ENCODE results near the gene CORO7. TPM values are rescaled to one million over a fixed set of nuclear protein-coding genes. Genes with fewer than 3 reads are reported as not detected.
"Not testable (repeated sequence)": the region's sequence is repeated elsewhere in the genome, so short reads cannot be mapped to it uniquely, and the experiment has no call there.

The CORO7 gene
- total and polyA plus RNA-seq, 11 donors: 7.2 to 39.7 (median 10.1) TPM

- Histone ChIP-seq H3K4me3 (no peak overlapping the region), H3K4me1 (peaks cover 0 to 26% (median 13%) of the 10 kb centered on the region in 12 donors), H3K9me3 (no peaks in the 10 kb centered on the region), H3K27me3 (no peaks in the 10 kb centered on the region), H3K36me3 (peaks cover 0 to 93% (median 15%) of the 10 kb centered on the region in 9 donors), H3K27ac (no peak overlapping the region)
- ATAC-seq (no peak), DNase-seq (peak in 1 of 5 donors; percentile 43)
- TF ChIP-seq, protein P1, sequence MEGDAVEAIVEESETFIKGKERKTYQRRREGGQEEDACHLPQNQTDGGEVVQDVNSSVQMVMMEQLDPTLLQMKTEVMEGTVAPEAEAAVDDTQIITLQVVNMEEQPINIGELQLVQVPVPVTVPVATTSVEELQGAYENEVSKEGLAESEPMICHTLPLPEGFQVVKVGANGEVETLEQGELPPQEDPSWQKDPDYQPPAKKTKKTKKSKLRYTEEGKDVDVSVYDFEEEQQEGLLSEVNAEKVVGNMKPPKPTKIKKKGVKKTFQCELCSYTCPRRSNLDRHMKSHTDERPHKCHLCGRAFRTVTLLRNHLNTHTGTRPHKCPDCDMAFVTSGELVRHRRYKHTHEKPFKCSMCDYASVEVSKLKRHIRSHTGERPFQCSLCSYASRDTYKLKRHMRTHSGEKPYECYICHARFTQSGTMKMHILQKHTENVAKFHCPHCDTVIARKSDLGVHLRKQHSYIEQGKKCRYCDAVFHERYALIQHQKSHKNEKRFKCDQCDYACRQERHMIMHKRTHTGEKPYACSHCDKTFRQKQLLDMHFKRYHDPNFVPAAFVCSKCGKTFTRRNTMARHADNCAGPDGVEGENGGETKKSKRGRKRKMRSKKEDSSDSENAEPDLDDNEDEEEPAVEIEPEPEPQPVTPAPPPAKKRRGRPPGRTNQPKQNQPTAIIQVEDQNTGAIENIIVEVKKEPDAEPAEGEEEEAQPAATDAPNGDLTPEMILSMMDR (IDR thresholded peaks at IDR 0.05): no peak
- no peak for TF ChIP-seq POLR2A (IDR thresholded peaks at IDR 0.05)
- intact Hi-C loops (cut with DNase I): no loop called here
- WGBS, 4 donors: 78 to 84% (median 79%) methylated on average over 5 to 9 of the region's 9 CpGs
Observed at GRCh38 chr16:4395055-4395726, 21.2 kb downstream of the CORO7 start.

- ATAC-seq; DNase-seq; H3K9me3 ChIP-seq; intact Hi-C loops (cut with DNase I); H3K4me3 ChIP-seq; H3K27me3 ChIP-seq: not testable (repeated sequence)
- Histone ChIP-seq H3K36me3 (peaks cover 0 to 93% (median 9%) of the 10 kb centered on the region in 9 donors), H3K4me1 (peaks cover 0 to 40% (median 21%) of the 10 kb centered on the region in 12 donors), H3K27ac (peak overlapping the region in 2 of 12 donors; percentile 51 to 56)
- WGBS, 4 donors: 97 to 98% (median 97%) methylated on average over 15 of the region's 15 CpGs
Observed at GRCh38 chr16:4393850-4394249, 22.5 kb downstream of the CORO7 start.

DNA sequence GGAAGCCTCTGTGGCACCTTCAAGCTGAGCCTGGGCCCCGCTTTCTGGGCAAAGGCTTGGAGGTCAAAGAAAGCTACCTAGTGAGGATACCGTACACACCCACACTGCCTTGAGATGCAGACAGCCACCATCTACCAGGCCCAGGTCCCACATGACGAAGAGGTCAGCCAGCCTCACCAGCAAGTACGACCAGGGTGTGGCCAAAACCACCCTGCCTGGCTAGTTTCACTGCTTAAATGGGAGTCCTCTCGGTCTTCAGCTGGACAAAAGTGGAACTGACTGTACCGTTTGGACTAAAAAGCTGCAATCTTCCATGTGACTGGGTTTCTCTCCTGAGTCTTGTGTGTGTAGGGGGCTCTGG is 23.2 kb downstream of the CORO7 start:
- DNase-seq (peak in 2 of 5 donors; percentile 27 to 36), ATAC-seq (peak in 2 of 4 donors; percentile 6 to 21)
- no peaks in the 10 kb centered on the region for H3K9me3 ChIP-seq
- peak overlapping the region in 8 of 12 donors; percentile 14 to 63 (median 53) for H3K27ac ChIP-seq
- peaks cover 0 to 95% (median 9%) of the 10 kb centered on the region in 9 donors for H3K36me3 ChIP-seq
- 73 to 90% (median 80%) methylated on average over 6 of the region's 6 CpGs for WGBS, 4 donors
- intact Hi-C loops (cut with DNase I): no loop called here
- TF ChIP-seq, protein P1 (IDR thresholded peaks at IDR 0.05): no peak
- TF ChIP-seq POLR2A (IDR thresholded peaks at IDR 0.05): no peak
- H3K4me1 ChIP-seq: peaks cover 0 to 45% (median 25%) of the 10 kb centered on the region in 12 donors
- H3K27me3 ChIP-seq: no peaks in the 10 kb centered on the region
- H3K4me3 ChIP-seq: no peak overlapping the region

DNA sequence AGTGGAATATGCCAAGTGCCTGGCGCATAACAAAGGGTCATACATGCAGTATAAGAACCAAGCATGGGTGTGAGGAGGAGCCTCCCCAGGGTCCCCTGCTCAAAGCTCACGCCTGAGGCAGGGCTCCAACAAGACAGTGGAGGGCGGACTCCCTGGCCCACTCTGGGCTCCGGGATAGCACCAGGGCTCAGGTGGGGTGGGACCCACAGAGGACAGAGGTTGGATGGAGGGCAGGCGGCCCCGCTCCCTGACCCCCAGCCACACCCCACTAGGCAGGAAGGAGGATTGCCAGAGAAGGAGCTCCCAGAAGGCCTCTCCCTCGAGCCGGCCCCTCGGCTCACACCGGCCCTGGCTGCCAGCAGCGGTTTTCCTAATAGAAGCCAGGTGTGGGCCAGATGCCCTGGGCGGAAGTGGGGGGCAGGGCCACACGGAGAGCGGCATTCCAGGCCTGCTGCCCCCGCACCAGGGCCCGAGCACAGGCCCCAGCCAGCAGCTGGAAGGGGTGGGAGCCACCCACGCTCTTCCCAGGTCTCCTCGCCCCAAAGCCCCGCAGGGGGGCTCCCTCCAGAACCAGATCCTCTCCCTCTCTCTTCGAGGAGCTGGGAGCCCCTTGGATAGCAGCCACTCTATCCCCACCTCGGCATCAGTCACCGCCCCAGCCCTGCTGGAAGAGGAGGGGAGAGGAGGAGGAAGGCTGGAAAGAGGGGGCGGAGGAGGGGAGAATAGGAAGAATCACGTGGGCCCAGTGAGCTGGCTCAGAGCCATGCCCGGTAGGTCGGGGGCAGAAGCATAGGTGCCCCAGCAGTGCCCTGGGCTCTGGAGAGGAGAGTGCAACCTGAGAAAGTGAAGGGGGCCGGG is 23.8 kb downstream of the CORO7 start:
- 51 to 64% (median 57%) methylated on average over 9 to 27 of the region's 27 CpGs for WGBS, 4 donors
- no peak for TF ChIP-seq POLR2A (IDR thresholded peaks at IDR 0.05)
- TF ChIP-seq, protein P1 (IDR thresholded peaks at IDR 0.05): no peak
- H3K9me3 ChIP-seq: no peaks in the 10 kb centered on the region
- H3K27ac ChIP-seq: peak overlapping the region in 9 of 12 donors; percentile 9 to 63 (median 51)
- H3K4me1 ChIP-seq: peaks cover 0 to 49% (median 26%) of the 10 kb centered on the region in 12 donors
- intact Hi-C loops (cut with DNase I): no loop called here
- ATAC-seq: peak in 3 of 4 donors; percentile 5 to 60 (median 27)
- H3K4me3 ChIP-seq: no peak overlapping the region
- DNase-seq: peak in 3 of 5 donors; percentile 31 to 70 (median 62)
- H3K36me3 ChIP-seq: peaks cover 0 to 95% (median 10%) of the 10 kb centered on the region in 9 donors
- no peaks in the 10 kb centered on the region for H3K27me3 ChIP-seq
